Activated naive CD8-positive, alpha-beta T cell treated with anti-CD3 and anti-CD28 coated beads, Interleukin-2, amount 50 U/mL, for 24 hours (primary cell): ENCODE measurements around the gene SLC8A1.
A peak's percentile ranks its signal among the peaks of the same experiment; 100 is the strongest.

ENCODE experiments used
- ATAC-seq: fragments of 150-1000 bp; cut with Tn5 transposase; one replicate; pipeline ENCODE4 v1.10.0; 2021
- DNase-seq: peaks from one replicate; pipeline ENCODE4 v3.0.0; 2021
- H3K27ac Mint-ChIP-seq: one replicate; pipeline ENCODE4 v1.8.0; 2021; ENCODE audit warnings: mild to moderate bottlenecking, mixed read lengths
- H3K27me3 Mint-ChIP-seq: one replicate; pipeline ENCODE4 v1.8.0; 2021; ENCODE audit warnings: mixed read lengths
- H3K36me3 Mint-ChIP-seq: one replicate; pipeline ENCODE4 v1.8.0; 2021; ENCODE audit warnings: low read depth, mixed read lengths
- H3K4me1 Mint-ChIP-seq: one replicate; pipeline ENCODE4 v1.8.0; 2021; ENCODE audit warnings: mixed read lengths
- H3K4me3 Mint-ChIP-seq: one replicate; pipeline ENCODE4 v1.8.0; 2021; ENCODE audit warnings: mild to moderate bottlenecking, moderate library complexity, mixed read lengths
- H3K9me3 Mint-ChIP-seq: one replicate; pipeline ENCODE4 v1.8.0; 2021; ENCODE audit warnings: mixed read lengths

Gene SLC8A1

GRCh38 chr2:40072442-40073232 is 379.3 kb downstream of the SLC8A1 start:
- H3K36me3 Mint-ChIP-seq: no peaks in the 10 kb centered on the region
- H3K9me3 Mint-ChIP-seq: peaks cover 14% of the 10 kb centered on the region
- no peak overlapping the region for H3K27ac Mint-ChIP-seq
- no peaks in the 10 kb centered on the region for H3K4me1 Mint-ChIP-seq
- no peak overlapping the region for H3K4me3 Mint-ChIP-seq
- no peak for DNase-seq
- ATAC-seq: peak; percentile 24
- peaks cover 3% of the 10 kb centered on the region for H3K27me3 Mint-ChIP-seq

- DNase-seq (no peak), ATAC-seq (no peak)
- H3K36me3 Mint-ChIP-seq: no peaks in the 10 kb centered on the region
- H3K27me3 Mint-ChIP-seq: no peaks in the 10 kb centered on the region
- no peak overlapping the region for H3K27ac Mint-ChIP-seq
- peaks cover 6% of the 10 kb centered on the region for H3K9me3 Mint-ChIP-seq
- no peaks in the 10 kb centered on the region for H3K4me1 Mint-ChIP-seq
- H3K4me3 Mint-ChIP-seq: no peak overlapping the region
Observed at GRCh38 chr2:40062381-40062780, 389.5 kb downstream of the SLC8A1 start.

- peaks cover 6% of the 10 kb centered on the region for H3K27me3 Mint-ChIP-seq
- H3K27ac Mint-ChIP-seq: no peak overlapping the region
- no peaks in the 10 kb centered on the region for H3K4me1 Mint-ChIP-seq
Observed at GRCh38 chr2:40049781-40050180, 402.1 kb downstream of the SLC8A1 start.

GRCh38 chr2:40048506-40048905 is 403.4 kb downstream of the SLC8A1 start:
- H3K27me3 Mint-ChIP-seq: peaks cover 6% of the 10 kb centered on the region
- no peak overlapping the region for H3K4me3 Mint-ChIP-seq
- no peaks in the 10 kb centered on the region for H3K4me1 Mint-ChIP-seq
- peaks cover 2% of the 10 kb centered on the region for H3K36me3 Mint-ChIP-seq
- no peak overlapping the region for H3K27ac Mint-ChIP-seq
- H3K9me3 Mint-ChIP-seq: peaks cover 4% of the 10 kb centered on the region
- DNase-seq: no peak
- ATAC-seq: no peak

More at GRCh38 chr2:40049781-40050180, 402.1 kb downstream of the SLC8A1 start:
- H3K9me3 Mint-ChIP-seq: peaks cover 4% of the 10 kb centered on the region
- H3K36me3 Mint-ChIP-seq: peaks cover 2% of the 10 kb centered on the region
- ATAC-seq (no peak), DNase-seq (no peak)
- H3K4me3 Mint-ChIP-seq: no peak overlapping the region

GRCh38 chr2:40047406-40047805 is 404.5 kb downstream of the SLC8A1 start:
- peaks cover 4% of the 10 kb centered on the region for H3K9me3 Mint-ChIP-seq
- no peaks in the 10 kb centered on the region for H3K4me1 Mint-ChIP-seq
- no peak overlapping the region for H3K4me3 Mint-ChIP-seq
- ATAC-seq: no peak
- peaks cover 4% of the 10 kb centered on the region for H3K27me3 Mint-ChIP-seq
- H3K27ac Mint-ChIP-seq: no peak overlapping the region
- no peak for DNase-seq
- peaks cover 2% of the 10 kb centered on the region for H3K36me3 Mint-ChIP-seq
